RPMI8226 (cell line): ENCODE results near the gene AQP9.

ENCODE experiments used
- DNase-seq: peaks from one replicate; pipeline ENCODE4 v3.0.0-alpha.2; 2015

Gene AQP9

GRCh38 chr15:58141894-58142293 is 3.7 kb downstream of the AQP9 start:
- DNase-seq, result no peak

- no peak for DNase-seq
Measured at GRCh38 chr15:58142827-58143461, 4.8 kb downstream of the AQP9 start.

- DNase-seq, result no peak
Measured at GRCh38 chr15:58145606-58146005, 7.4 kb downstream of the AQP9 start.

GRCh38 chr15:58146211-58146610 is 8.0 kb downstream of the AQP9 start:
- DNase-seq, result no peak

GRCh38 chr15:58146749-58147148 is 8.6 kb downstream of the AQP9 start:
- DNase-seq, result no peak

- no peak for DNase-seq
Measured at GRCh38 chr15:58147171-58147611, 9.0 kb downstream of the AQP9 start.

GRCh38 chr15:58148120-58148519 is 9.9 kb downstream of the AQP9 start:
- DNase-seq, result no peak

- no peak for DNase-seq
Measured at GRCh38 chr15:58148633-58149445, 10.7 kb downstream of the AQP9 start.

GRCh38 chr15:58154769-58155168 is 16.6 kb downstream of the AQP9 start:
- DNase-seq, result no peak

- no peak for DNase-seq
Measured at GRCh38 chr15:58159827-58160386, 21.7 kb downstream of the AQP9 start.

GRCh38 chr15:58161436-58161930 is 23.3 kb downstream of the AQP9 start:
- no peak for DNase-seq

GRCh38 chr15:58163985-58164384 is 25.8 kb downstream of the AQP9 start:
- DNase-seq, result no peak

GRCh38 chr15:58164926-58165325 is 26.7 kb downstream of the AQP9 start:
- no peak for DNase-seq

- no peak for DNase-seq
Measured at GRCh38 chr15:58165661-58166060, 27.5 kb downstream of the AQP9 start.

GRCh38 chr15:58167095-58167691 is 29.0 kb downstream of the AQP9 start:
- DNase-seq, result no peak

GRCh38 chr15:58169934-58170333 is 31.8 kb downstream of the AQP9 start:
- DNase-seq, result no peak

- DNase-seq, result no peak
Measured at GRCh38 chr15:58171476-58172061, 33.4 kb downstream of the AQP9 start.

GRCh38 chr15:58174709-58175108 is 36.5 kb downstream of the AQP9 start:
- no peak for DNase-seq

- DNase-seq, result no peak
Measured at GRCh38 chr15:58175955-58176354, 37.8 kb downstream of the AQP9 start.

- no peak for DNase-seq
Measured at GRCh38 chr15:58178668-58179067, 40.5 kb downstream of the AQP9 start.

GRCh38 chr15:58179206-58179605 is 41.0 kb downstream of the AQP9 start:
- no peak for DNase-seq

GRCh38 chr15:58179741-58180381 is 41.7 kb downstream of the AQP9 start:
- no peak for DNase-seq
